Fibroblast of lung (primary cell): Measurements from ENCODE around the gene ARMH3. TPM values are rescaled to one million over a fixed set of nuclear protein-coding genes. Genes with fewer than 3 reads are reported as not detected.
"Not testable (repeated sequence)": the region's sequence is repeated elsewhere in the genome, so short reads cannot be mapped to it uniquely, and the experiment has no call there.

ENCODE experiments used
- DNase-seq, 2 donors: peaks; one replicate each; pipeline versions ENCODE4 v3.0.0 to v3.0.0-alpha.2; 2010; ENCODE audit warnings: low read depth in 2 of 2
- H2AFZ ChIP-seq: 2 replicates; pipeline ENCODE4 v1.5.1; 2012; ENCODE audit warnings: low read length, control low read depth, inconsistent platforms
- H3K27ac ChIP-seq: 2 replicates; pipeline ENCODE4 v1.5.1; 2011; ENCODE audit warnings: low read length, control low read depth; ENCODE audit not compliant: insufficient read depth
- H3K27me3 ChIP-seq: 2 replicates; pipeline ENCODE4 v1.5.1; 2011; ENCODE audit warnings: mild to moderate bottlenecking, low read length; ENCODE audit not compliant: control insufficient read depth, insufficient read depth
- H3K36me3 ChIP-seq: 2 replicates; pipeline ENCODE4 v1.5.1; 2011; ENCODE audit warnings: low read length; ENCODE audit not compliant: control insufficient read depth, insufficient read depth
- H3K4me1 ChIP-seq: 2 replicates; pipeline ENCODE4 v1.5.1; 2011; ENCODE audit warnings: low read length; ENCODE audit not compliant: control insufficient read depth, insufficient read depth; ENCODE audit errors: extremely low read depth
- H3K4me2 ChIP-seq: 2 replicates; pipeline ENCODE4 v1.5.1; 2011; ENCODE audit warnings: low read length, control low read depth; ENCODE audit not compliant: insufficient read depth; ENCODE audit errors: extremely low read depth
- H3K4me3 ChIP-seq, 4 experiments: fragments of 200-600 bp in 1 of 4; sonication (generic) in 1 of 4; replicated peaks in 1 of 4; 2 replicates each; pipeline ENCODE4 v1.5.1; 2011 to 2016; ENCODE audit warnings: low read length in 4 of 4, low read depth in 3 of 4, mild to moderate bottlenecking in 3 of 4, control low read depth in 2 of 4, inconsistent platforms in 1 of 4, mixed read lengths in 1 of 4; ENCODE audit not compliant: insufficient read depth in 1 of 4; ENCODE audit errors: control extremely low read depth in 1 of 4
- H3K79me2 ChIP-seq: 2 replicates; pipeline ENCODE4 v1.5.1; 2012; ENCODE audit warnings: mild to moderate bottlenecking, low read length, inconsistent platforms; ENCODE audit not compliant: control insufficient read depth, insufficient read depth
- H3K9ac ChIP-seq: 2 replicates; pipeline ENCODE4 v1.5.1; 2011; ENCODE audit warnings: mild to moderate bottlenecking, low read length, control low read depth; ENCODE audit not compliant: insufficient read depth
- H3K9me3 ChIP-seq: 2 replicates; pipeline ENCODE4 v1.5.1; 2012; ENCODE audit warnings: low read depth, low read length; ENCODE audit not compliant: control insufficient read depth, insufficient read depth
- H4K20me1 ChIP-seq: 2 replicates; pipeline ENCODE4 v1.5.1; 2011; ENCODE audit warnings: low read length; ENCODE audit not compliant: control insufficient read depth, insufficient read depth; ENCODE audit errors: extremely low read depth
- EZH2 ChIP-seq: IDR thresholded peaks from 2 replicates; pipeline ENCODE4 v1.5.1; 2012; ENCODE audit warnings: low read length, control low read depth, mild to moderate bottlenecking; ENCODE audit errors: missing control alignments
- polyA plus RNA-seq, 2 donors: library from polyadenylated mRNA; depleted of rRNA in 1 of 2; stranded (reverse) in 1 of 2; unstranded in 1 of 2; fragments of >200 nt; gene quantifications; 2 replicates each; pipeline ENCODE4 v1.2.1, GENCODE V29; 2011 to 2012; ENCODE audit warnings: missing spikeins in 1 of 2
- total RNA-seq: library from RNA; depleted of rRNA; stranded (reverse); fragments of >200 nt; gene quantifications from 2 replicates; pipeline ENCODE4 v1.2.1, GENCODE V29; 2014
- TF ChIP-seq, protein P1 (sequence below), 2 donors: IDR thresholded peaks in 1 of 2; conservative IDR thresholded peaks in 1 of 2; 1 replicate in 1 of 2; 2 replicates in 1 of 2; pipeline ENCODE4 v1.5.1; 2011 to 2012; ENCODE audit warnings: low read length in 2 of 2, control low read depth in 1 of 2, inconsistent platforms in 1 of 2, low read depth in 1 of 2, mild to moderate bottlenecking in 1 of 2

The ARMH3 gene
- total and polyA plus RNA-seq, 2 donors (not counting 1 experiment from before 2014, with no cell fraction given): 14.5 to 16.4 TPM

DNA sequence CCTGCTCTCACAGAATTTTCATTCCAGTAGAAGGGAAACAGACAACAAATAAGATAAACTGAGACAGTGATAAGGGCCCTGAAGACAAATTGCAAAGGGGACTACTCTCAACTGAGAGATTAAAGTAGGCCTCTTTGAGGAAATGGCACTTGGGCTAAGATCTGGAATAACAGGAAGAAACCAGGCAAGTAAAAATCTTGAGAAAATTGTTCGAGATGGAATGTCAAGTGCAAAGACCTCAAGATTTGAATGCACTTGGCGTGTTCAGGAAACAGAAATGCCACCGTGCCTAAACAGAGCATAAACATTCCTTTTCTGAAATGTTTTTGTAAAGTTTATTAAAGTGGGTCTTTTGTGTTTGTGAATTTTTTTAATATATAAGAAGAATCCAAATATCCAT, 10.7 kb downstream of the ARMH3 start:
- Histone ChIP-seq H3K36me3 (no peaks in the 10 kb centered on the region), H2AFZ (no peak overlapping the region), H3K27me3 (no peaks in the 10 kb centered on the region), H3K4me2 (no peak overlapping the region), H3K9ac (no peak overlapping the region), H3K79me2 (peaks cover 10% of the 10 kb centered on the region), H4K20me1 (peaks cover 3% of the 10 kb centered on the region), H3K4me1 (no peaks in the 10 kb centered on the region), H3K27ac (no peak overlapping the region), H3K4me3 (no peak overlapping the region), H3K9me3 (no peaks in the 10 kb centered on the region)
- no peak for DNase-seq
- TF ChIP-seq EZH2: no peak
- TF ChIP-seq, protein P1, sequence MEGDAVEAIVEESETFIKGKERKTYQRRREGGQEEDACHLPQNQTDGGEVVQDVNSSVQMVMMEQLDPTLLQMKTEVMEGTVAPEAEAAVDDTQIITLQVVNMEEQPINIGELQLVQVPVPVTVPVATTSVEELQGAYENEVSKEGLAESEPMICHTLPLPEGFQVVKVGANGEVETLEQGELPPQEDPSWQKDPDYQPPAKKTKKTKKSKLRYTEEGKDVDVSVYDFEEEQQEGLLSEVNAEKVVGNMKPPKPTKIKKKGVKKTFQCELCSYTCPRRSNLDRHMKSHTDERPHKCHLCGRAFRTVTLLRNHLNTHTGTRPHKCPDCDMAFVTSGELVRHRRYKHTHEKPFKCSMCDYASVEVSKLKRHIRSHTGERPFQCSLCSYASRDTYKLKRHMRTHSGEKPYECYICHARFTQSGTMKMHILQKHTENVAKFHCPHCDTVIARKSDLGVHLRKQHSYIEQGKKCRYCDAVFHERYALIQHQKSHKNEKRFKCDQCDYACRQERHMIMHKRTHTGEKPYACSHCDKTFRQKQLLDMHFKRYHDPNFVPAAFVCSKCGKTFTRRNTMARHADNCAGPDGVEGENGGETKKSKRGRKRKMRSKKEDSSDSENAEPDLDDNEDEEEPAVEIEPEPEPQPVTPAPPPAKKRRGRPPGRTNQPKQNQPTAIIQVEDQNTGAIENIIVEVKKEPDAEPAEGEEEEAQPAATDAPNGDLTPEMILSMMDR (conservative IDR thresholded peaks at IDR 0.05 in 1 of 2, IDR thresholded peaks at IDR 0.05 in 1 of 2; ENCODE audit: low read depth in 1 of 2, low read length in 2 of 2): no peak

DNA sequence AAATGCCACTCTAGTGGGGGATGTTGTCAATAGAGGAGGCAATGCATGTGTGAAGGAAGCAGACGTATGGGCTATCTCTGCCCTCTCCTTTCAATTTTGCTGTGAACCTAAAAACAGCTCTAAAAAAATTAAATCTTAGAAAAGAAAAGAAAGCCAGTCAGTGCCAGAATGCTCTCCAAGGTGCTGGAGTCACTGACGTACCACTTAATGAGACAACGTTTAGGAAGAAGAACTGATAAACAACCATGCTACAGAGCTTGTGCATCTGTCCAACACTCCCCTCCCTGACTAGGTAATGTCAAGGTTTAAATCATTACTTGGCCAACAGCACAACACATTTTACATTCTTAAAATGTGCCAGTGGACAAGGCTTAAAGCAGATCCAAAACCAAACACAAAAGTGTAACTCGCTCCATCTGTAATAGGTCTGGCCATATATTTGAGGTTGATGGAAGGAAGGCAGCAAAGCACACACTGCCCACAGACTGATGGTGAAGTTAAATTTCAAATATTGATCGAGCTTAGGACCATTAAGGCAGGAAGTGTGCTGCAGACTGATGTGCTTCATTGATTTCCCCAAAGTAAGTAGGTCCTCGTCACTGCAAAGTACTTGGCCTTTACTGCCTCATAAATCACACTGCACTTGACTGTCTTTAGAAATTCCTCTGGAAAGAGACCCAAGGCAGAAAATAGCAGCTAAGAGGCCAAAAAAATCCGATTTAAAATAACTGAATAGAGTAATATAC, 15.5 kb downstream of the ARMH3 start:
- no peaks in the 10 kb centered on the region for H3K36me3 ChIP-seq
- H3K9me3 ChIP-seq: no peaks in the 10 kb centered on the region
- peaks cover 3% of the 10 kb centered on the region for H4K20me1 ChIP-seq
- peak in 1 of 2 donors; percentile 12 for DNase-seq
- TF ChIP-seq, protein P1 (conservative IDR thresholded peaks at IDR 0.05 in 1 of 2, IDR thresholded peaks at IDR 0.05 in 1 of 2; ENCODE audit: low read depth in 1 of 2, low read length in 2 of 2): no peak
- no peak for TF ChIP-seq EZH2
- no peak overlapping the region for H3K4me2 ChIP-seq
- H3K9ac ChIP-seq: no peak overlapping the region
- no peak overlapping the region for H2AFZ ChIP-seq
- no peaks in the 10 kb centered on the region for H3K4me1 ChIP-seq
- peaks cover 10% of the 10 kb centered on the region for H3K79me2 ChIP-seq
- H3K27ac ChIP-seq: no peak overlapping the region
- H3K4me3 ChIP-seq: no peak overlapping the region
- no peaks in the 10 kb centered on the region for H3K27me3 ChIP-seq

DNA sequence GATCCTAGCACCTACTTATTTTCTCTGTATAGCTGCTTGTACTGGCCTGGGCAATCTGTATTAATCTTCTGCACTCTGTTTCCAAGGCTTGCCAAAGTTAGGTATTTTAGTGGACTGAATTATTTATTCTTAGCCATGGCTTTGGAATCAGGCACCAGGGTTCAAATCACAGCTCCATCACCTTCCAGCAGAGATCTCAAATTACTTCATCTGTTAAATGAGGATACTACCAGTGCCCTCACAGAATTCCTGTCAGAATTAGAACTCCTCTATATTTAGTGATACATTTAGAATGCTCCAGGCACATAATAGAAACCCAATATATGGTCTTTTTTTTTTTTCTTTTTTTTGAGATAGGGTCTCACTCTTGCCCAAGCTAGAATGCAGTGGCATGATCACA, 17.6 kb downstream of the ARMH3 start:
- no peak for DNase-seq

DNA sequence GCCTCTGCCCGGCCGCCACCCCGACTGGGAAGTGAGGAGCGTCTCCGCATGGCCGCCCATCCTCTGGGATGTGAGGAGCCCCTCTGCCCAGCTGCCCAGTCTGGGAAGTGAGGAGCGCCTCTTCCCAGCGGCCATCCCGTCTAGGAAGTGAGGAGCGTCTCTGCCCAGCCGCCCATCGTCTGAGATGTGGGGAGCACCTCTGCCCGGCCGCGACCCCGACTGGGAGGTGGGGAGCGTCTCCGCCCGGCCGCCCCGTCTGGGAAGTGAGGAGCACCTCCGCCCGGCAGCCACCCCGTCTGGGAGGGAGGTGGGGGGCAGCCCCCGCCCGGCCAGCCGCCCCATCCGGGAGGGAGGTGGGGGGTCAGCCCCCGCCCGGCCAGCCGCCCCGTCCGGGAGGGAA, 20.2 kb downstream of the ARMH3 start:
- H3K4me2 ChIP-seq, H3K79me2 ChIP-seq, H3K9ac ChIP-seq, H2AFZ ChIP-seq, H3K4me3 ChIP-seq, H4K20me1 ChIP-seq, H3K36me3 ChIP-seq, H3K27me3 ChIP-seq, H3K4me1 ChIP-seq, H3K27ac ChIP-seq, DNase-seq, H3K9me3 ChIP-seq: not testable (repeated sequence)

More for the DNA sequence above, 17.6 kb downstream of the ARMH3 start:
- no peak overlapping the region for H3K27ac ChIP-seq
- H3K79me2 ChIP-seq: peaks cover 3% of the 10 kb centered on the region
- no peak for TF ChIP-seq EZH2
- TF ChIP-seq, protein P1 (conservative IDR thresholded peaks at IDR 0.05 in 1 of 2, IDR thresholded peaks at IDR 0.05 in 1 of 2; ENCODE audit: low read depth in 1 of 2, low read length in 2 of 2): no peak
- no peaks in the 10 kb centered on the region for H3K27me3 ChIP-seq
- no peak overlapping the region for H3K4me3 ChIP-seq
- no peak overlapping the region for H3K9ac ChIP-seq
- H3K36me3 ChIP-seq: no peaks in the 10 kb centered on the region
- no peaks in the 10 kb centered on the region for H3K4me1 ChIP-seq
- no peak overlapping the region for H2AFZ ChIP-seq
- H3K4me2 ChIP-seq: no peak overlapping the region
- no peaks in the 10 kb centered on the region for H3K9me3 ChIP-seq
- H4K20me1 ChIP-seq: peaks cover 3% of the 10 kb centered on the region
